ENCODE measurements around the gene CLGN. TPM values are rescaled to one million over a fixed set of nuclear protein-coding genes. Genes with fewer than 3 reads are reported as not detected.

The CLGN gene
- total RNA-seq, 1 experiment from 2014 or later, result 2.9 TPM

- TF ChIP-seq, protein P1, sequence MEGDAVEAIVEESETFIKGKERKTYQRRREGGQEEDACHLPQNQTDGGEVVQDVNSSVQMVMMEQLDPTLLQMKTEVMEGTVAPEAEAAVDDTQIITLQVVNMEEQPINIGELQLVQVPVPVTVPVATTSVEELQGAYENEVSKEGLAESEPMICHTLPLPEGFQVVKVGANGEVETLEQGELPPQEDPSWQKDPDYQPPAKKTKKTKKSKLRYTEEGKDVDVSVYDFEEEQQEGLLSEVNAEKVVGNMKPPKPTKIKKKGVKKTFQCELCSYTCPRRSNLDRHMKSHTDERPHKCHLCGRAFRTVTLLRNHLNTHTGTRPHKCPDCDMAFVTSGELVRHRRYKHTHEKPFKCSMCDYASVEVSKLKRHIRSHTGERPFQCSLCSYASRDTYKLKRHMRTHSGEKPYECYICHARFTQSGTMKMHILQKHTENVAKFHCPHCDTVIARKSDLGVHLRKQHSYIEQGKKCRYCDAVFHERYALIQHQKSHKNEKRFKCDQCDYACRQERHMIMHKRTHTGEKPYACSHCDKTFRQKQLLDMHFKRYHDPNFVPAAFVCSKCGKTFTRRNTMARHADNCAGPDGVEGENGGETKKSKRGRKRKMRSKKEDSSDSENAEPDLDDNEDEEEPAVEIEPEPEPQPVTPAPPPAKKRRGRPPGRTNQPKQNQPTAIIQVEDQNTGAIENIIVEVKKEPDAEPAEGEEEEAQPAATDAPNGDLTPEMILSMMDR (conservative IDR thresholded peaks at IDR 0.05), result no peak
Observed at GRCh38 chr4:140363051-140363450, 64.4 kb downstream of the CLGN start.

More at GRCh38 chr4:140363051-140363450, 64.4 kb downstream of the CLGN start:
- no peak overlapping the region for H2BK12ac ChIP-seq (ENCODE audit: insufficient read length, low read depth, low read length)
- H3T11ph ChIP-seq (ENCODE audit: low read length), result no peak overlapping the region
- H2AFZ ChIP-seq (ENCODE audit: low read length), result no peak overlapping the region
- no peak overlapping the region for H4K8ac ChIP-seq (replicated peaks; ENCODE audit: insufficient read length, low read depth, low read length)
- H3K4me1 Mint-ChIP-seq, result no peaks in the 10 kb centered on the region
- no peak overlapping the region for H3K18ac ChIP-seq (ENCODE audit: insufficient read length, low read depth, low read length)
- no peaks in the 10 kb centered on the region for H3K9me3 ChIP-seq (ENCODE audit: control insufficient read depth, low read depth, low read length)
- no peaks in the 10 kb centered on the region for H3K23me2 ChIP-seq (ENCODE audit: insufficient read length, low read depth, low read length, poor library complexity, severe bottlenecking)
- H3K9me3 Mint-ChIP-seq, result no peaks in the 10 kb centered on the region
- no peak overlapping the region for H4K91ac ChIP-seq (ENCODE audit: insufficient read length, low read depth, low read length)
- H3K14ac ChIP-seq (ENCODE audit: insufficient read depth, low read length), result no peak overlapping the region
- H3K27me3 Mint-ChIP-seq (ENCODE audit: low read depth), result peaks cover 37% of the 10 kb centered on the region
- no peaks in the 10 kb centered on the region for H3K4me1 ChIP-seq (ENCODE audit: insufficient read depth, low read length)
- WGBS (ENCODE audit: extremely low coverage, insufficient read length, low lambda C conversion rate), result no CpG with 5 or more reads among the region's 3 CpGs
- no peak overlapping the region for H3K23ac ChIP-seq (ENCODE audit: insufficient read length, low read depth, low read length)
- DNase-seq, result no peak
- H3K4me3 Mint-ChIP-seq, result no peak overlapping the region
- no peak overlapping the region for H2BK20ac ChIP-seq (ENCODE audit: low read depth, low read length, poor library complexity, severe bottlenecking)
- no peak overlapping the region for H2BK5ac ChIP-seq (ENCODE audit: insufficient read length, low read length)
- H4K5ac ChIP-seq (ENCODE audit: insufficient read length, low read depth, low read length), result no peak overlapping the region
- no peak overlapping the region for H2AK5ac ChIP-seq (ENCODE audit: insufficient read length, low read length)
- H3K79me1 ChIP-seq (ENCODE audit: insufficient read depth, low read depth, low read length, poor library complexity, severe bottlenecking), result no peaks in the 10 kb centered on the region
- H3K27ac ChIP-seq (ENCODE audit: insufficient read length, low read depth, low read length), result no peak overlapping the region
- H3K27me3 ChIP-seq (ENCODE audit: insufficient read depth, low read length), result no peaks in the 10 kb centered on the region
- H3K4me2 ChIP-seq (ENCODE audit: insufficient read depth, insufficient read length, low read length), result no peak overlapping the region
- H2BK15ac ChIP-seq (ENCODE audit: low read depth, low read length), result no peak overlapping the region
- H4K20me1 ChIP-seq (ENCODE audit: control insufficient read depth, insufficient read depth, insufficient read length), result no peaks in the 10 kb centered on the region
- no peak overlapping the region for H3K4ac ChIP-seq (ENCODE audit: low read depth, low read length)
- no peak overlapping the region for H3K9ac ChIP-seq (ENCODE audit: extremely low read depth, insufficient read length, low read length)
- H2BK120ac ChIP-seq (ENCODE audit: low read depth, low read length, poor library complexity, severe bottlenecking), result no peak overlapping the region
- no peaks in the 10 kb centered on the region for H3K36me3 Mint-ChIP-seq (ENCODE audit: insufficient read depth in 1 of 3, low read depth in 3 of 3)
- no peaks in the 10 kb centered on the region for H3K79me2 ChIP-seq (ENCODE audit: insufficient read depth, low read length)
- no peak overlapping the region for H3K56ac ChIP-seq (ENCODE audit: insufficient read length, low read depth, low read length)
- no peak overlapping the region for H3K27ac Mint-ChIP-seq

Data from H9 (cell line).